Measurements from ENCODE around the gene MAP2K4.

GRCh38 chr17:12104831-12105230 is 84.2 kb downstream of the MAP2K4 start:
- TF ChIP-seq EP300 (IDR thresholded peaks at IDR 0.05; ENCODE audit: borderline replicate concordance in 1 of 2, low read depth in 2 of 2, low read length in 2 of 2) (no peak), CTCF (IDR thresholded peaks at IDR 0.05; ENCODE audit: control extremely low read depth in 1 of 3, insufficient read depth in 1 of 3, low read depth in 1 of 3, low read length in 3 of 3) (no peak), USF2 (IDR thresholded peaks at IDR 0.05; ENCODE audit: low read length) (no peak), TCF12 (IDR thresholded peaks at IDR 0.05; ENCODE audit: low read depth, low read length) (no peak), EZH2 (IDR thresholded peaks at IDR 0.05; ENCODE audit: low read depth, low read length, severe bottlenecking) (no peak), TAF1 (IDR thresholded peaks at IDR 0.05; ENCODE audit: low read depth, low read length) (no peak), ATF2 (IDR thresholded peaks at IDR 0.05; ENCODE audit: low read length) (no peak), RAD21 (IDR thresholded peaks at IDR 0.05 in 1 of 2, conservative IDR thresholded peaks at IDR 0.05 in 1 of 2; ENCODE audit: low read depth in 2 of 2, low read length in 2 of 2) (no peak), RFX5 (IDR thresholded peaks at IDR 0.05; ENCODE audit: borderline replicate concordance, low read depth, low read length) (no peak), PHF8 (conservative IDR thresholded peaks at IDR 0.05; ENCODE audit: low read depth, low read length) (no peak), CREB1 (IDR thresholded peaks at IDR 0.05) (no peak), SIN3A (conservative IDR thresholded peaks at IDR 0.05 in 1 of 2, IDR thresholded peaks at IDR 0.05 in 1 of 2; ENCODE audit: low read depth in 1 of 2, low read length in 2 of 2) (no peak)
